Measurements from ENCODE around the gene METTL25.
"Not testable (repeated sequence)": the region's sequence is repeated elsewhere in the genome, so short reads cannot be mapped to it uniquely, and the experiment has no call there.

Gene METTL25

DNA sequence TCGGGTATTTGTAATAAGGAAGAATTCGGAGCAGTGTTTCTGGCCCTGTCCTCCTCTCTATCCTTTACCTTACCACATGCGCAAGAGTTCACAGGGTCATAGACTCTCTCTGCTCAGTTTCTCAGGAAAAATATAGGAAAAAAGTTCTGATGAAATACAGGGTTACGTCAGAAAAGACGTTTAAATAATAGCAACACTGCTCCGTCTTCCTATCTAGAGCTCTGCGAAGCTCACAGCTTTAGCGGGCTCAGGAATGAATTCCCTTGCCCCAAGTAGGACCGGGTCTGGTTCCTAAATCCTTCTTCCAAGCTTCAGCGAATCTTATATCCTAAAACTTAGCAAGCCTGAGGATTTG lies 507 bp upstream of the METTL25 start:
- Histone ChIP-seq H3K36me3 (ENCODE audit: insufficient read depth, low read depth, low read length) (peaks cover 43% of the 10 kb centered on the region), H3K9ac (ENCODE audit: low read depth, low read length) (peak overlapping the region; percentile 99), H3K27me3 (ENCODE audit: insufficient read depth, low read length) (no peaks in the 10 kb centered on the region), H3K4me1 (ENCODE audit: insufficient read depth, low read length) (peaks cover 4% of the 10 kb centered on the region; the same call in 1 of the 2 replicates), H3K9me3 (ENCODE audit: insufficient read depth, low read depth, low read length) (no peaks in the 10 kb centered on the region), H3K27ac (ENCODE audit: low read length) (peak overlapping the region; percentile 99), H3K4me3 (ENCODE audit: low read length) (peak overlapping the region; percentile 99)

DNA sequence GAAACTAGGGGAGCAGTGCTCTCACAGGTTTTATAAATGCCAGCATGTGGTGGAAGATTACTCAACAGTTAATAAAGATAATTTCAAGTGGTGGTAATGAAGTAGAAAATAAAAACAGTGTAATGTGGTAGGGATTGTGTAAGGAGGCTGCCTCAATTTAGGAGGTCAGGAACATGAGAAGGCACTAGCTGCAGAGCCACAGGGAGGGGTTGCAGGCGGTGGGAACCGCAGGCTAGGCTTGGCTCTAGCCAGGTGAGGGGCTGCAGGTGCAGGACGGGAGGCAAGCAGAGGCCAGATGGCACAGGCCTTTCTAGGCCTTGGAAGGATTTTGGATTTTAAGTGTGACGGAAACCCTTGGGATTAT lies 768 bp downstream of the METTL25 start:
- Histone ChIP-seq H3K27ac (ENCODE audit: low read length) (no peak overlapping the region), H3K9ac (ENCODE audit: low read depth, low read length) (peak overlapping the region; percentile 99; the same call in 1 of the 2 replicates), H3K36me3 (ENCODE audit: insufficient read depth, low read depth, low read length) (peaks cover 30% of the 10 kb centered on the region), H3K27me3 (ENCODE audit: insufficient read depth, low read length) (no peaks in the 10 kb centered on the region), H3K4me3 (ENCODE audit: low read length) (peak overlapping the region; percentile 99), H3K9me3 (ENCODE audit: insufficient read depth, low read depth, low read length) (no peaks in the 10 kb centered on the region), H3K4me1 (ENCODE audit: insufficient read depth, low read length) (peaks cover 4% of the 10 kb centered on the region; the same call in 1 of the 2 replicates)

DNA sequence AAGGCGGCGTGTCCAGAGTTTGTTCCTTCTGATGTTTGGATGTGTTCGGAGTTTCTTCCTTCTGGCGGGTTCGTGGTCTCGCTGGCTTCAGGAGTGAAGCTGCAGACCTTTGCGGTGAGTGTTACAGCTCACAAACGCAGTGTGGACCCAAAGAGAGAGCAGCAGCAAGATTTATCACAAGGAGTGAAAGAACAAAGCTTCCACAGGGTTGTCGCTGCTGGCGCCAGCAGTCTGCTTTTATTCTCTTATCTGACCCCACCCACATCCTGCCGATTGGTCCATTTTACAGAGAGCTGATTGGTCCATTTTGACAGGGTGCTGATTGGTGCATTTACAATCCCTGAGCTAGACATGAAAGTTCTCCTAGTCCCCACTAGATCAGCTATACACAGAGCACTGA lies 2.5 kb downstream of the METTL25 start:
- peaks cover 13% of the 10 kb centered on the region for H3K36me3 ChIP-seq (ENCODE audit: insufficient read depth, low read depth, low read length)
- H3K27ac ChIP-seq (ENCODE audit: low read length); H3K9me3 ChIP-seq (ENCODE audit: insufficient read depth, low read depth, low read length); H3K27me3 ChIP-seq (ENCODE audit: insufficient read depth, low read length); H3K9ac ChIP-seq (ENCODE audit: low read depth, low read length); H3K4me1 ChIP-seq (ENCODE audit: insufficient read depth, low read length); H3K4me3 ChIP-seq (ENCODE audit: low read length): not testable (repeated sequence)

DNA sequence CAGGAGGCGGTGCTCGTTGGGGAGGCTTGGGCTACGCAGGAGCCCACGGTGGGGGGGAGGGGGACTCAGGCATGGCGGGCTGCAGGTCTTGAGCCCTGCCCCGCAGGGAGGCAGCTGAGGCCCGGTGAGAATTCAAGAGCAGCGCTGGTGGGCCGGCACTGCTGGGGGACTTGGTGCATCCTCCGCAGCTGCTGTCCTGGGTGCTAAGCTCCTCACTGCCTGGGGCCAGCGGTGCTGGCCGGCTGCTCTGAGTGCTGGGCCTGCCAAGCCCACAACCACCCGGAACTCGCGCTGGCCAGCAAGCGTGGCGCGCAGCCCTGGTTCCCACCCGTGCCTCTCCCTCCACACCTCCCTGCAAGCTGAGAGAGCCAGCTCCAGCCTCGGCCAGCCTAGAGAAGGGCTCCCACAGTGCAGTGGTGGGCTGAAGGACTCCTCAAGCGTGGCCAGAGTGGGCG lies 3.2 kb downstream of the METTL25 start:
- Histone ChIP-seq H3K27ac (ENCODE audit: low read length) (no peak overlapping the region), H3K4me1 (ENCODE audit: insufficient read depth, low read length) (peaks cover 4% of the 10 kb centered on the region; the same call in 1 of the 2 replicates), H3K9ac (ENCODE audit: low read depth, low read length) (no peak overlapping the region)

DNA sequence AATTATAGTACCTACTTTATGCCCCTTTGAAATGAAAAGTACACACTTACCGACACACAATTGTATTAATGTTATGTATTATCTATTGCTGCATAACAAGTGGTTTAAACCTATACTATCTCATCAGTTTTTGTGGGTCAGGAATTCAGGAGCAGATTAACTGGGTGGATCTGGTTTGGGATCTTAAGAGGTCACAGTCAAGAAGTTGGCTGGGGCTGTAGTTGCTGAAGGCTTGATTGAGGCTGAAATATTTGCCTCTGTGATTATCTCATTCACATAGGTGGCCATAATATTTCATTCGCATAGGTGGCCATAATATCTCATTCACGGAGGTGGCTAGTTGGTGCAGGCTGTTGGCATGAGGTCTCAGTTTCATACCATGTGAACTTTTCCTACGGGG lies 5.7 kb downstream of the METTL25 start:
- no peaks in the 10 kb centered on the region for H3K27me3 ChIP-seq (ENCODE audit: insufficient read depth, low read length)
- no peak overlapping the region for H3K9ac ChIP-seq (ENCODE audit: low read depth, low read length)
- no peaks in the 10 kb centered on the region for H3K36me3 ChIP-seq (ENCODE audit: insufficient read depth, low read depth, low read length)
- no peak overlapping the region for H3K4me3 ChIP-seq (ENCODE audit: low read length)
- H3K9me3 ChIP-seq (ENCODE audit: insufficient read depth, low read depth, low read length) = no peaks in the 10 kb centered on the region
- H3K4me1 ChIP-seq (ENCODE audit: insufficient read depth, low read length) = peaks cover 4% of the 10 kb centered on the region; the same call in 1 of the 2 replicates
- no peak overlapping the region for H3K27ac ChIP-seq (ENCODE audit: low read length)

More for the DNA sequence above, 3.2 kb downstream of the METTL25 start:
- Histone ChIP-seq H3K36me3 (ENCODE audit: insufficient read depth, low read depth, low read length) (peaks cover 6% of the 10 kb centered on the region), H3K27me3 (ENCODE audit: insufficient read depth, low read length) (no peaks in the 10 kb centered on the region), H3K9me3 (ENCODE audit: insufficient read depth, low read depth, low read length) (no peaks in the 10 kb centered on the region), H3K4me3 (ENCODE audit: low read length) (no peak overlapping the region)

DNA sequence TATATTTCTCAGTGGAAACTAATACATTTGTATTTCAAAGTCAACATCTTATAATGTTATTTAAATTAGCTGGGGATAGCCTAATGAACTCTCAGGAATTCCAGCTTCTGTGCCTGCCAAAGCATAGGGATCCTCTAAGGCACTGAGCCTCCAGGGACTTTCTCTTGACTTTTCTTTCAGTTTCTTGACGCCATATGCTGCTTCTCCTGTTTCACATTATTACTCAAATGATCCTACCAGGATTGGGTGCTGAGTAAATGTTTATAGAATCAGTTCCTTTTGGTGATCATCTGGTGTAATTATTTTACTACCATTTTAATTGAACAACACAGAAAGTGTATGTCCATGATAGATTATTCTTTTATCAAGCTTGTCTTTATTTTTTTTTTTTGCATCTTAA lies 7.9 kb downstream of the METTL25 start:
- Histone ChIP-seq H3K9me3 (ENCODE audit: insufficient read depth, low read depth, low read length) (no peaks in the 10 kb centered on the region; the same call in 1 of the 2 replicates), H3K4me1 (ENCODE audit: insufficient read depth, low read length) (no peaks in the 10 kb centered on the region), H3K27me3 (ENCODE audit: insufficient read depth, low read length) (no peaks in the 10 kb centered on the region), H3K9ac (ENCODE audit: low read depth, low read length) (no peak overlapping the region), H3K4me3 (ENCODE audit: low read length) (no peak overlapping the region), H3K27ac (ENCODE audit: low read length) (no peak overlapping the region), H3K36me3 (ENCODE audit: insufficient read depth, low read depth, low read length) (no peaks in the 10 kb centered on the region)

DNA sequence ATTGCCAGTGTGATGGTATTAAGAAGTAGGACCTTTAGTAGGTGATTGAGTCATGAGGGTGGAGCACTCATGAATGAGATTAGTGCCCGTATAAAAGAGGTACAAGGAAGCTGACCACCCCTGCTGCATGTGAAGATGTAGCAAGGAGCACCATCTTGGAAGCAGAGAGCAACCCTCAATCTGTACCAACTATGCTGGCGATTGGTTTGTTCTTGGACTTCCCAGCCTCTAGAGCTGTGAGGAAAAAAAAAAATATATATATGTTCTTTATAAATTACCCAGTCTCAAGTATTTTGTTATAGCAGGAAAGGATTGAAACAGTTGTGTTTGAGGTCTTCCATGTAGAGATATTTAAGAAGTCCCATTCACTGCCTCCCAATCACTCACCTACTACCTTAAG lies 16.9 kb downstream of the METTL25 start:
- Histone ChIP-seq H3K4me3 (ENCODE audit: low read length) (no peak overlapping the region), H3K27me3 (ENCODE audit: insufficient read depth, low read length) (no peaks in the 10 kb centered on the region), H3K9ac (ENCODE audit: low read depth, low read length) (no peak overlapping the region), H3K4me1 (ENCODE audit: insufficient read depth, low read length) (no peaks in the 10 kb centered on the region), H3K9me3 (ENCODE audit: insufficient read depth, low read depth, low read length) (no peaks in the 10 kb centered on the region; the same call in 1 of the 2 replicates), H3K36me3 (ENCODE audit: insufficient read depth, low read depth, low read length) (no peaks in the 10 kb centered on the region), H3K27ac (ENCODE audit: low read length) (no peak overlapping the region)

DNA sequence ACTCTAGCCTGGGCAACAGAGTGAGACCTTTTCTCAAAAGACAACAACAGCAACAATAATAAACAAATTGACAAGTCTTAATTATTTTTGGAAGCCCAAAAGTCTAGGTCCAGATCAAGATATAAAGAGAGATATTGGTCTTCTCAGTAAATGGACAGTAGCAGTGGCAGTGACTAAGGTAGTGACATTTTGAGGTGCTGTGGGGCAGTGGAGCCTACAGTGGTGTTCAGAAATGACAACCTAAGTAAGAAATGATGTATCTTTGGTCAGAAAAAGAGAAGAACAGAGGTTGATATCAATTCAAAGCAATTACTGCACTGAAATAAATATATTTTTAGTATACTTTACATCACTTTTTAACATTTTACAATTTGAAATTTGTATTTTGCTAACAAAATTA lies 20.7 kb downstream of the METTL25 start:
- no peak overlapping the region for H3K9ac ChIP-seq (ENCODE audit: low read depth, low read length)
- H3K27me3 ChIP-seq (ENCODE audit: insufficient read depth, low read length) = no peaks in the 10 kb centered on the region
- H3K4me1 ChIP-seq (ENCODE audit: insufficient read depth, low read length) = no peaks in the 10 kb centered on the region
- H3K27ac ChIP-seq (ENCODE audit: low read length) = no peak overlapping the region
- no peak overlapping the region for H3K4me3 ChIP-seq (ENCODE audit: low read length)
- H3K9me3 ChIP-seq (ENCODE audit: insufficient read depth, low read depth, low read length) = no peaks in the 10 kb centered on the region
- H3K36me3 ChIP-seq (ENCODE audit: insufficient read depth, low read depth, low read length) = no peaks in the 10 kb centered on the region

DNA sequence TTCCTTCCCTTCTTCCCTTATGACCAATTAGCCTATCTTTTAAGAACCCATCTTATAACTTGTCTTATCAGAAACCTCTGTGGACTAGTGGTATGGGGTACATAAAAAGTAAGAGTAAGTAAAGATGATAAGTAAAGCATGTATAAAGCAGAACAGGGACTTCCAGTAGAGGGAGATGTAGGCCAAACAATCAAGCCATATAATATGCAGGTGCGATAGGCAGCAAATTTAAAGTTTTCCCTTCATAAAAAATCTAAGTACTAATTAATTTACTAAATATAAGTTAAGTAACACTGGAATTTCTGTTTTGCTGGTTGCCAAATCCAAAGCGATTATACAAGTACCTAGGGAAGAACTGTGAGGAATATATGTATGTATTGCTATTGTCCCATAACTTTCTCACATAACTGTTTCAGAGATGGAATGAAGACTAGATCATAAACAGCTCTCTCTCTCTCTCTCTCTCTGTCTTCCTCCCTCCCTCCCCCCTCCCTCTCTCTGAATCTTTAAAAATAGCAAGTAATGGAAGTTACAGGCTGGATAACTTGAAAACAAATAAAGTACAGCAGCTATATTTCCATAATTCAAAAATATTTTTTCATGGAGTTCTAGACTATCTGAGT lies 25.7 kb downstream of the METTL25 start:
- no peak overlapping the region for H3K4me3 ChIP-seq (ENCODE audit: low read length)
- no peaks in the 10 kb centered on the region for H3K27me3 ChIP-seq (ENCODE audit: insufficient read depth, low read length)
- H3K9me3 ChIP-seq (ENCODE audit: insufficient read depth, low read depth, low read length) = no peaks in the 10 kb centered on the region
- H3K27ac ChIP-seq (ENCODE audit: low read length) = no peak overlapping the region
- H3K9ac ChIP-seq (ENCODE audit: low read depth, low read length) = no peak overlapping the region
- H3K36me3 ChIP-seq (ENCODE audit: insufficient read depth, low read depth, low read length) = no peaks in the 10 kb centered on the region
- H3K4me1 ChIP-seq (ENCODE audit: insufficient read depth, low read length) = no peaks in the 10 kb centered on the region

DNA sequence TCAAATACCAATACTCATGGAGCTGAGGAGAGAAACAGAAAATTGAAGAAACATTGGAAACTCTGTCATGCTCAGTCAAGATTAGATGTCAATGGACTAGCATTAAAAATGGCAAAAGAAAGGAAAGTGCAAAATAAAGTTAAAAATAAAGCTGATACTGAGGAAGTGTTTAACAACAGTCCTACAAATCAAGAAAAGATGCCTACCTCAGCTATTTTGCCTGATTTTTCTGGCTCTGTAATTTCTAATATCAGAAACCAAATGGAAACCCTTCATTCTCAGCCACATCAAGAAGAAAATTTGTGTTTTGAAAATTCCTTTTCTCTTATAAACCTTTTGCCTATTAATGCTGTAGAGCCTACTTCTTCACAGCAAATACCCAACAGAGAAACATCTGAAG lies 40.5 kb downstream of the METTL25 start:
- Histone ChIP-seq H3K9me3 (ENCODE audit: insufficient read depth, low read depth, low read length) (no peaks in the 10 kb centered on the region), H3K4me3 (ENCODE audit: low read length) (no peak overlapping the region), H3K9ac (ENCODE audit: low read depth, low read length) (no peak overlapping the region), H3K27me3 (ENCODE audit: insufficient read depth, low read length) (no peaks in the 10 kb centered on the region), H3K36me3 (ENCODE audit: insufficient read depth, low read depth, low read length) (no peaks in the 10 kb centered on the region), H3K4me1 (ENCODE audit: insufficient read depth, low read length) (no peaks in the 10 kb centered on the region), H3K27ac (ENCODE audit: low read length) (no peak overlapping the region)

DNA sequence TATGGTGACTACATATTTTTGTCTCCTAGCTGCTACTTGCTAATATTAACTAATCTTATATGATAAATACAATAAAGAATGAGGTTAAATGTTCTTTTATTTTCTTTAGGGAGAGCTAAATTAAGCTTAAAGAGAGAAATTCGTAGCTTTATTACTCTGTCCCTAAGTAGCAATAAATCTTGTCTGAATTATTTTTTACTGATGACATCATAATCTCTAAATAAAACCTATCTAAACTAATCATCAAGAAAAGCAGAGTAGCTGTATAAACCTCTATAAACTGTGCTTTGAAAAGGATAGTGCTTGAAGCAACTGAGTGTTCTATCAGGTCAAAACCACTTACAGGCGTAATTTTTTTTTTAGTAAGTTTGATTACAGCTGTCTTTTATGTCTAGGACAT lies 42.5 kb downstream of the METTL25 start:
- Histone ChIP-seq H3K27me3 (ENCODE audit: insufficient read depth, low read length) (no peaks in the 10 kb centered on the region), H3K36me3 (ENCODE audit: insufficient read depth, low read depth, low read length) (no peaks in the 10 kb centered on the region), H3K4me3 (ENCODE audit: low read length) (no peak overlapping the region), H3K9me3 (ENCODE audit: insufficient read depth, low read depth, low read length) (no peaks in the 10 kb centered on the region), H3K9ac (ENCODE audit: low read depth, low read length) (no peak overlapping the region), H3K4me1 (ENCODE audit: insufficient read depth, low read length) (no peaks in the 10 kb centered on the region), H3K27ac (ENCODE audit: low read length) (no peak overlapping the region)

DNA sequence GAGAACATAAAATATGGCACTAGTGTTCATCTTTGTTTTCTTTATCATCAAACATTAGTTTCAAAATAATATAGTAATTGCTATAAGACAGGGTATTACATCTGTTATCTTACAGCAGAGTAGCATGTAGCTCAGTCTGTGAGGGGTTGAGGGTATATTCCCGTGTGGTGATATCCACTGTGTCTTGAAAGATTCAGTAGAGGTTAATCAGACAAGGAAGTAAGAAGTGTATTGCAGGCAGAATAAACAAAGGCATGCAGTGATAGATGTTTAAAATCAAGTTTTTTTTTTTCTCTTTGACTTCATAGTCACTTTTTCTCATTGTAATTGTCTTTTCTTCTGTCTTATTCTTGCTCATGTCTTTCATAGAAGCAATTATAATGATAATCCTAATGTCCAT lies 48.3 kb downstream of the METTL25 start:
- no peaks in the 10 kb centered on the region for H3K4me1 ChIP-seq (ENCODE audit: insufficient read depth, low read length)
- H3K36me3 ChIP-seq (ENCODE audit: insufficient read depth, low read depth, low read length) = 0 out of 2 replicates have a peak, but pooled peaks cover 3% of the 10 kb centered on the region
- no peaks in the 10 kb centered on the region for H3K9me3 ChIP-seq (ENCODE audit: insufficient read depth, low read depth, low read length)
- H3K4me3 ChIP-seq (ENCODE audit: low read length) = no peak overlapping the region
- H3K9ac ChIP-seq (ENCODE audit: low read depth, low read length) = no peak overlapping the region
- no peaks in the 10 kb centered on the region for H3K27me3 ChIP-seq (ENCODE audit: insufficient read depth, low read length)
- H3K27ac ChIP-seq (ENCODE audit: low read length) = no peak overlapping the region
